ENCODE measurements around the gene LYRM1.

- TF ChIP-seq CTCF (IDR thresholded peaks at IDR 0.05), result no peak
- no peak for TF ChIP-seq POLR2A (IDR thresholded peaks at IDR 0.05)
Measured at GRCh38 chr16:20946015-20946629, 45.6 kb downstream of the LYRM1 start.

All from suprapubic skin (tissue), 3 donors.